ENCODE data around the gene RNF13. TPM values are rescaled to one million over a fixed set of nuclear protein-coding genes. Genes with fewer than 3 reads are reported as not detected.

RNF13 gene
- total and polyA plus RNA-seq, 2 of the 4 experiments (the other 2 are of a cell fraction) = 12.8 to 29.8 TPM

DNA sequence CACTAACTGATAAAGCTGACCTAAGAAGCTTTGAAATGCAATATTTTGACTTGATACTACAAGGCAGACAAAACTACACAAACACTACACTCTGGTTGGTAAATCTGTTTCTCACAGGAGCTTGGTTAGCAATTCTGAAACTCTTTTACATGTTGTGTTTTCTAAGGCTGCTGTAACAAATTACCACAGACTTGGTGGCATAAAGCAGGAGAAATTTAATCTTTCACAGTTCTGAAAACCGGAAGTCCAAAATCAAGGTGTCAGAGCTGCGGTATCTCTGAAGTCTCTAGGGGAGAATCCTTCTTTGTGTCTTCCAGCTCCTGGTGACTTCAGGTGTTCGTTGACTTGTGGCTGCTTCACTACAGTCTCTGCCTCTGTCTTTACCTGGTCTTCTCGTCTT is 170.6 kb downstream of the RNF13 start:
- intact Hi-C loops (cut with micrococcal nuclease) = no loop called here
- no TSS peak for BruUV-seq (replicated peaks)
- H2AK9ac ChIP-seq (replicated peaks; ENCODE audit: low read depth, low read length, poor library complexity) = no peak overlapping the region
- no peak overlapping the region for H4K91ac ChIP-seq (ENCODE audit: insufficient read depth, low read depth, low read length)
- no peaks in the 10 kb centered on the region for H3K36me3 ChIP-seq (ENCODE audit: control insufficient read depth, insufficient read depth, low read length)
- WGBS, 2 experiments (ENCODE audit: extremely low coverage in 2 of 2, insufficient read length in 1 of 2) = no CpG with 5 or more reads among the region's 4 CpGs
- H2AFZ ChIP-seq (replicated peaks; ENCODE audit: low read length, poor library complexity) = no peak overlapping the region
- H3K79me1 ChIP-seq (ENCODE audit: low read depth in 1 of 2, low read length in 2 of 2) = no peaks in the 10 kb centered on the region
- no peak overlapping the region for H3K23ac ChIP-seq (ENCODE audit: low read depth, low read length)
- DNase-seq = no peak
- no peak for TF ChIP-seq RCOR1 (IDR thresholded peaks at IDR 0.05; ENCODE audit: insufficient replicate concordance, low read length)
- TF ChIP-seq SMC3 (IDR thresholded peaks at IDR 0.05; ENCODE audit: low read depth, low read length) = no peak
- TF ChIP-seq, protein P1, sequence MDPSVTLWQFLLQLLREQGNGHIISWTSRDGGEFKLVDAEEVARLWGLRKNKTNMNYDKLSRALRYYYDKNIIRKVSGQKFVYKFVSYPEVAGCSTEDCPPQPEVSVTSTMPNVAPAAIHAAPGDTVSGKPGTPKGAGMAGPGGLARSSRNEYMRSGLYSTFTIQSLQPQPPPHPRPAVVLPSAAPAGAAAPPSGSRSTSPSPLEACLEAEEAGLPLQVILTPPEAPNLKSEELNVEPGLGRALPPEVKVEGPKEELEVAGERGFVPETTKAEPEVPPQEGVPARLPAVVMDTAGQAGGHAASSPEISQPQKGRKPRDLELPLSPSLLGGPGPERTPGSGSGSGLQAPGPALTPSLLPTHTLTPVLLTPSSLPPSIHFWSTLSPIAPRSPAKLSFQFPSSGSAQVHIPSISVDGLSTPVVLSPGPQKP (IDR thresholded peaks at IDR 0.05; ENCODE audit: borderline replicate concordance, low read depth, low read length) = no peak
- TF ChIP-seq BHLHE40 (IDR thresholded peaks at IDR 0.05; ENCODE audit: low read depth, low read length) = no peak
- no peak for TF ChIP-seq POLR2A (IDR thresholded peaks at IDR 0.05; ENCODE audit: low read depth, low read length)
- TF ChIP-seq, protein P2, sequence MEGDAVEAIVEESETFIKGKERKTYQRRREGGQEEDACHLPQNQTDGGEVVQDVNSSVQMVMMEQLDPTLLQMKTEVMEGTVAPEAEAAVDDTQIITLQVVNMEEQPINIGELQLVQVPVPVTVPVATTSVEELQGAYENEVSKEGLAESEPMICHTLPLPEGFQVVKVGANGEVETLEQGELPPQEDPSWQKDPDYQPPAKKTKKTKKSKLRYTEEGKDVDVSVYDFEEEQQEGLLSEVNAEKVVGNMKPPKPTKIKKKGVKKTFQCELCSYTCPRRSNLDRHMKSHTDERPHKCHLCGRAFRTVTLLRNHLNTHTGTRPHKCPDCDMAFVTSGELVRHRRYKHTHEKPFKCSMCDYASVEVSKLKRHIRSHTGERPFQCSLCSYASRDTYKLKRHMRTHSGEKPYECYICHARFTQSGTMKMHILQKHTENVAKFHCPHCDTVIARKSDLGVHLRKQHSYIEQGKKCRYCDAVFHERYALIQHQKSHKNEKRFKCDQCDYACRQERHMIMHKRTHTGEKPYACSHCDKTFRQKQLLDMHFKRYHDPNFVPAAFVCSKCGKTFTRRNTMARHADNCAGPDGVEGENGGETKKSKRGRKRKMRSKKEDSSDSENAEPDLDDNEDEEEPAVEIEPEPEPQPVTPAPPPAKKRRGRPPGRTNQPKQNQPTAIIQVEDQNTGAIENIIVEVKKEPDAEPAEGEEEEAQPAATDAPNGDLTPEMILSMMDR (conservative IDR thresholded peaks at IDR 0.05; ENCODE audit: low read depth, low read length) = no peak
- TF ChIP-seq, protein P3, sequence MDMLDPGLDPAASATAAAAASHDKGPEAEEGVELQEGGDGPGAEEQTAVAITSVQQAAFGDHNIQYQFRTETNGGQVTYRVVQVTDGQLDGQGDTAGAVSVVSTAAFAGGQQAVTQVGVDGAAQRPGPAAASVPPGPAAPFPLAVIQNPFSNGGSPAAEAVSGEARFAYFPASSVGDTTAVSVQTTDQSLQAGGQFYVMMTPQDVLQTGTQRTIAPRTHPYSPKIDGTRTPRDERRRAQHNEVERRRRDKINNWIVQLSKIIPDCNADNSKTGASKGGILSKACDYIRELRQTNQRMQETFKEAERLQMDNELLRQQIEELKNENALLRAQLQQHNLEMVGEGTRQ (IDR thresholded peaks at IDR 0.05; ENCODE audit: low read depth, low read length) = no peak
- no peak for TF ChIP-seq NFE2L2 (IDR thresholded peaks at IDR 0.05; ENCODE audit: low read depth, low read length)
- TF ChIP-seq CHD1 (IDR thresholded peaks at IDR 0.05; ENCODE audit: low read depth, low read length) = no peak
- no peak for TF ChIP-seq MAFK (IDR thresholded peaks at IDR 0.05; ENCODE audit: low read depth, low read length)
- no peak for TF ChIP-seq RFX5 (IDR thresholded peaks at IDR 0.05; ENCODE audit: low read depth, low read length)
- TF ChIP-seq FOS (IDR thresholded peaks at IDR 0.05; ENCODE audit: low read depth, low read length) = no peak
- TF ChIP-seq CEBPB (IDR thresholded peaks at IDR 0.05; ENCODE audit: low read depth, low read length) = no peak
- no peak for TF ChIP-seq MAZ (IDR thresholded peaks at IDR 0.05; ENCODE audit: borderline replicate concordance, low read depth, low read length)
- no peak for TF ChIP-seq RAD21 (IDR thresholded peaks at IDR 0.05; ENCODE audit: low read length)
- no peak for TF ChIP-seq MXI1 (IDR thresholded peaks at IDR 0.05; ENCODE audit: borderline replicate concordance, low read depth, low read length)
- in situ Hi-C loops (cut with MboI; ENCODE audit: low sequenced_read_pairs) = no loop called here
- ChIA-PET POLR2A (ENCODE audit: unreplicated experiment) (no interaction called here), CTCF (no interaction called here)
- no peak overlapping the region for H3K14ac ChIP-seq (replicated peaks; ENCODE audit: low read depth, low read length)
- no peak overlapping the region for H4K8ac ChIP-seq (ENCODE audit: low read depth in 2 of 2, low read length in 2 of 2)
- no peaks in the 10 kb centered on the region for H3K9me3 ChIP-seq (ENCODE audit: control insufficient read depth, insufficient read depth, low read length)
- no peak overlapping the region for H3K18ac ChIP-seq (ENCODE audit: low read depth, low read length)
- no peak overlapping the region for H3K27ac ChIP-seq (ENCODE audit: insufficient read depth, low read length)
- no peak for ATAC-seq (ENCODE audit: low read depth)
- H4K20me1 ChIP-seq (ENCODE audit: insufficient read depth, low read length) = no peaks in the 10 kb centered on the region
- H4K5ac ChIP-seq (ENCODE audit: low read depth, low read length) = no peak overlapping the region
- H2BK20ac ChIP-seq (ENCODE audit: low read depth, low read length) = no peak overlapping the region
- no peak overlapping the region for H3K56ac ChIP-seq (ENCODE audit: extremely low read depth, insufficient read depth, low read length)
- H3K4me2 ChIP-seq (ENCODE audit: low read depth, low read length) = no peak overlapping the region
- no peak overlapping the region for H2BK120ac ChIP-seq (ENCODE audit: low read depth, low read length)
- H3K27me3 ChIP-seq (ENCODE audit: control insufficient read depth, insufficient read depth, low read length) = no peaks in the 10 kb centered on the region
- no peaks in the 10 kb centered on the region for H3K9me1 ChIP-seq (ENCODE audit: insufficient read depth, low read length)
- no peak overlapping the region for H3K9ac ChIP-seq (ENCODE audit: low read depth, low read length)
- dilution Hi-C loops (cut with HindIII; ENCODE audit: low sequenced_read_pairs, unreplicated experiment) = no loop called here
- H2BK5ac ChIP-seq (ENCODE audit: low read depth, low read length, poor library complexity, severe bottlenecking) = no peak overlapping the region
- no peaks in the 10 kb centered on the region for H3K4me1 ChIP-seq (ENCODE audit: control insufficient read depth, insufficient read depth, low read length)
- H2AK5ac ChIP-seq (ENCODE audit: low read depth, low read length) = no peak overlapping the region
- no peak overlapping the region for H2BK15ac ChIP-seq (ENCODE audit: low read depth, low read length)
- H3K4ac ChIP-seq (ENCODE audit: low read depth, low read length) = no peak overlapping the region
- no peak overlapping the region for H3K4me3 ChIP-seq (ENCODE audit: insufficient read depth, low read depth, low read length)

Data from IMR-90 (cell line).